K562 (cell line): ENCODE results near the gene OXSR1. TPM values are rescaled to one million over a fixed set of nuclear protein-coding genes. Genes with fewer than 3 reads are reported as not detected.
A peak's percentile ranks its signal among the peaks of the same experiment; 100 is the strongest.

Experiments
- ATAC-seq: fragments of 200-7000 bp; cut with Tn5 transposase; 3 replicates; pipeline ENCODE4 v1.9.1; 2020; ENCODE audit warnings: moderate library complexity
- BruUV-seq: library from RNA; stranded (reverse); fragments of 400-500 nt; replicated peaks from 2 replicates; lab custom pipeline; 2021; lab: Mats Ljungman, UMichigan
- CTCF ChIA-PET: fragments of 300-600 bp; formaldehyde crosslinking; extraction: SDS; loops from one replicate; lab custom pipeline; 2021; ENCODE audit warnings: low intra/inter-chr PET ratio; lab: Yijun Ruan, JAX
- POLR2A ChIA-PET: fragments of 300-600, 350-650 bp; sonication (Branson Sonifier 250); formaldehyde crosslinking; extraction: SDS; loops from one replicate; lab custom pipeline; 2021; ENCODE audit warnings: antibody characterized with exemption, inconsistent platforms; lab: Yijun Ruan, JAX
- DNase-seq, 4 experiments: peaks; one replicate each; pipeline versions ENCODE4 v3.0.0 to v3.0.0-alpha.2; 2011 to 2018; ENCODE audit warnings: low spot score in 3 of 4, mixed read lengths in 3 of 4; ENCODE audit errors: extremely low read depth in 1 of 4
- FAIRE-seq: peaks from 2 replicates; lab custom pipeline; 2011; peaks lifted over from hg19 to GRCh38; lab: Jason Lieb, UNC
- H2AFZ ChIP-seq: 2 replicates; pipeline ENCODE4 v1.6.0; 2011; ENCODE audit warnings: low read depth, low read length, control low read depth, inconsistent platforms
- H3K27ac ChIP-seq: fragments of 200-600 bp; 3 replicates; pipeline ENCODE4 v1.8.0; 2011; ENCODE audit warnings: low read depth, mild to moderate bottlenecking, control low read depth, inconsistent platforms, low read length, moderate library complexity, mixed read lengths; ENCODE audit errors: extremely low read depth
- H3K27me3 ChIP-seq, 2 experiments: fragments of 300-600 bp in 1 of 2; 2 replicates in 1 of 2; 3 replicates in 1 of 2; pipeline versions ENCODE4 v1.6.0 to v1.8.0; 2011; ENCODE audit warnings: inconsistent platforms in 2 of 2, low read length in 2 of 2, mild to moderate bottlenecking in 1 of 2, mixed read lengths in 1 of 2, moderate library complexity in 1 of 2; ENCODE audit not compliant: control insufficient read depth in 2 of 2, insufficient read depth in 2 of 2
- H3K36me3 ChIP-seq: fragments of 300-600 bp; 3 replicates; pipeline ENCODE4 v1.8.0; 2011; ENCODE audit warnings: mild to moderate bottlenecking, low read length, inconsistent platforms; ENCODE audit not compliant: control insufficient read depth, insufficient read depth
- H3K4me1 ChIP-seq, 2 experiments: fragments of 200-600 bp in 1 of 2; replicated peaks in 1 of 2; 2 replicates in 1 of 2; 3 replicates in 1 of 2; pipeline versions ENCODE4 v1.5.1 to v1.8.0; 2011; ENCODE audit warnings: inconsistent platforms in 2 of 2, low read length in 2 of 2, mild to moderate bottlenecking in 1 of 2, mixed read lengths in 1 of 2, moderate library complexity in 1 of 2; ENCODE audit not compliant: control insufficient read depth in 2 of 2, insufficient read depth in 2 of 2
- H3K4me2 ChIP-seq: 2 replicates; pipeline ENCODE4 v1.6.1; 2011; ENCODE audit warnings: low read length, control low read depth, inconsistent platforms, mixed read lengths; ENCODE audit not compliant: insufficient read depth
- H3K4me3 ChIP-seq: fragments of 200-600 bp; sonication (generic), shearing (Covaris generic); 2 replicates; pipeline ENCODE4 v1.5.1; 2016; ENCODE audit warnings: control low read depth, inconsistent platforms
- H3K79me2 ChIP-seq: fragments of 200-600 bp; 3 replicates; pipeline ENCODE4 v1.8.0; 2011; ENCODE audit warnings: low read length, inconsistent platforms; ENCODE audit not compliant: control insufficient read depth, insufficient read depth
- H3K9ac ChIP-seq, 2 experiments: 2 replicates each; pipeline versions ENCODE4 v1.6.0 to v1.6.1; 2011; ENCODE audit warnings: low read depth in 2 of 2, low read length in 2 of 2, control low read depth in 1 of 2, inconsistent platforms in 1 of 2, mild to moderate bottlenecking in 1 of 2, mixed read lengths in 1 of 2; ENCODE audit not compliant: insufficient read depth in 1 of 2
- H3K9me1 ChIP-seq: one replicate; pipeline ENCODE4 v1.6.0; 2011; ENCODE audit warnings: inconsistent platforms, mild to moderate bottlenecking, low read length, moderate library complexity; ENCODE audit not compliant: control insufficient read depth, insufficient read depth
- H3K9me3 ChIP-seq: replicated peaks from 2 replicates; pipeline ENCODE4 v1.5.1; 2011; ENCODE audit warnings: low read depth, low read length, inconsistent platforms; ENCODE audit not compliant: control insufficient read depth, insufficient read depth
- H4K20me1 ChIP-seq: replicated peaks from 2 replicates; pipeline ENCODE4 v1.6.1; 2011; ENCODE audit warnings: low read length, inconsistent platforms, mixed read lengths; ENCODE audit not compliant: control insufficient read depth, insufficient read depth
- HDAC2 ChIP-seq: fragments of 450-650 bp; IDR thresholded peaks from 2 replicates; pipeline ENCODE4 v1.6.1; 2016; ENCODE audit warnings: mild to moderate bottlenecking
- MAFG ChIP-seq: fragments of 450-650 bp; conservative IDR thresholded peaks from 2 replicates; pipeline ENCODE4 v1.6.1; 2016; ENCODE audit warnings: missing genetic modification characterization, missing compliant biosample characterization
- SETDB1 ChIP-seq: IDR thresholded peaks from one replicate; pipeline ENCODE4 v1.6.1; 2012; ENCODE audit warnings: low read length, control low read depth, inconsistent platforms
- SUPT5H ChIP-seq: fragments of 450-650 bp; IDR thresholded peaks from 2 replicates; pipeline ENCODE4 v1.6.1; 2016
- ZNF311 ChIP-seq: fragments of 250-450 bp; sonication (Bioruptor Pico); IDR thresholded peaks from 2 replicates; pipeline ENCODE4 v1.4.0; 2020; ENCODE audit warnings: mild to moderate bottlenecking, moderate library complexity
- ZNF316 ChIP-seq: fragments of 450-650 bp; IDR thresholded peaks from 2 replicates; pipeline ENCODE4 v1.6.1; 2016
- ZNF444 ChIP-seq: fragments of 250-450 bp; sonication (Bioruptor Pico); IDR thresholded peaks from 2 replicates; pipeline ENCODE4 v1.4.0; 2020; ENCODE audit warnings: mild to moderate bottlenecking, moderate library complexity
- WGBS: fragments of 100-300 bp; shearing (Covaris generic); methylation state at CpG from one replicate; pipeline ENCODE4 v1.1.6; 2016; ENCODE audit warnings: low coverage, mixed read lengths; ENCODE audit not compliant: insufficient coverage; ENCODE audit errors: missing lambda C conversion rate; 5-methylcytosine and 5-hydroxymethylcytosine counted together
- in situ Hi-C: fragments of 300-500 bp; cut with MboI; formaldehyde crosslinking; loops from 4 replicates; pipeline ENCODE4 v1.15.0; 2018; ENCODE audit warnings: inconsistent platforms, mixed read lengths
- intact Hi-C: fragments of 100-400 bp; cut with micrococcal nuclease; formaldehyde crosslinking; loops from 2 replicates; pipeline ENCODE4 v1.14.2; 2022
- polyA plus RNA-seq, 8 experiments: library from polyadenylated mRNA; depleted of rRNA in 4 of 8; stranded (reverse) in 5 of 8; unstranded in 3 of 8; fragments of >200 nt; fragmentation: Nextera tagmentation in 2 of 8; fragmentation: Illumina TruSeq in 1 of 8; extraction: Ambion mirVana in 2 of 8; extraction: Trizol in 1 of 8; gene quantifications; 2 replicates each; pipeline versions ENCODE4 v1.2.1 to v1.2.3, GENCODE V29; 2011 to 2014; ENCODE audit warnings: inconsistent platforms in 1 of 8, missing spikeins in 1 of 8
- total RNA-seq, 7 experiments: library from RNA; depleted of rRNA in 6 of 7; stranded (reverse); fragments of >200 nt in 6 of 7; fragmentation: Illumina TruSeq in 2 of 7; extraction: Trizol in 2 of 7; gene quantifications; 2 replicates each; pipeline versions ENCODE4 v1.2.1 to v1.2.3, GENCODE V29; 2011 to 2021; ENCODE audit warnings: low replicate concordance in 1 of 7
- TF ChIP-seq, protein P1 (sequence below): fragments of 250-450 bp; sonication (Bioruptor Pico); IDR thresholded peaks from 2 replicates; pipeline ENCODE4 v1.6.1; 2021; ENCODE audit warnings: mild to moderate bottlenecking

OXSR1 gene
- total and polyA plus RNA-seq, 9 of the 15 experiments (the other 6 are each of a cell fraction or from before 2014, with no cell fraction given) = 15.7 to 87.6 (median 48.7) TPM

DNA sequence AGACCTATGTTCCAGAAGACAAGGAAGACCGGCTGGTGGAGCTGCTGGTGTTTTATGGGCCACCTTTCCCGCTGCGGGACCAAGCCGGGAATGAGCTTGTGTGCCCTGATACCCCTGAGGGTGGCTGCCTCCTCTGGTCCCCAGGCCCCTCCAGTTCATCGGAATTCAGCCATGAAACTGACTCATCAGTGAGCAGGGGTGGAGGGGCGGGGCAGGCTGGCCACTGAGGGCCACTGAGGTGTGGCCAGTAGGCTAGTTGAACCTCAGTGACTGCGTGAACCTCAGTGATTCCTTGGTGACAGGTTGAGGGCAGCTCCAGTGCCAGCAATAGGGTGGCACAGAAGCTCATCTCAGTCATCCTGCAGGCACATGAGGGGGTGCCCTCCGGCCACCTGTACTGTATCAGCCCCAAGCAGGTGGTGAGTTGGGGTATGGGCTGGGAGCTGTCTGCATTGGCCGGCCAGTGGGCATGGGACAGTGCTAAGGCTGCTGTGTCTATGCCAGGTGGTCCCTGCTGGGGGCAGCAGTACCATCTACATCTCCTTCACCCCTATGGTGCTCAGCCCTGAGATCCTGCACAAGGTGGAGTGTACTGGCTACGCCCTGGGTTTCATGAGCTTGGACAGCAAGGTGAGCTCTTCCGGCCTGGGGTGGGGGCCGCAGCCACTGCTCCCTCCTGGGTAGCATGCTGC lies 48.7 kb upstream of the OXSR1 start (continued):
- TF ChIP-seq MAFG (tag) = no peak
- TF ChIP-seq SUPT5H = 0 out of 2 replicates have a peak, but pooled peaks have one; percentile 20
- TF ChIP-seq HDAC2 = no peak
- no peak for TF ChIP-seq SETDB1
- no peak for TF ChIP-seq ZNF316
- TF ChIP-seq, protein P1, sequence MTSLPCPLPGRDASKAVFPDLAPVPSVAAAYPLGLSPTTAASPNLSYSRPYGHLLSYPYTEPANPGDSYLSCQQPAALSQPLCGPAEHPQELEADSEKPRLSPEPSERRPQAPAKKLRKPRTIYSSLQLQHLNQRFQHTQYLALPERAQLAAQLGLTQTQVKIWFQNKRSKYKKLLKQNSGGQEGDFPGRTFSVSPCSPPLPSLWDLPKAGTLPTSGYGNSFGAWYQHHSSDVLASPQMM = no peak

DNA sequence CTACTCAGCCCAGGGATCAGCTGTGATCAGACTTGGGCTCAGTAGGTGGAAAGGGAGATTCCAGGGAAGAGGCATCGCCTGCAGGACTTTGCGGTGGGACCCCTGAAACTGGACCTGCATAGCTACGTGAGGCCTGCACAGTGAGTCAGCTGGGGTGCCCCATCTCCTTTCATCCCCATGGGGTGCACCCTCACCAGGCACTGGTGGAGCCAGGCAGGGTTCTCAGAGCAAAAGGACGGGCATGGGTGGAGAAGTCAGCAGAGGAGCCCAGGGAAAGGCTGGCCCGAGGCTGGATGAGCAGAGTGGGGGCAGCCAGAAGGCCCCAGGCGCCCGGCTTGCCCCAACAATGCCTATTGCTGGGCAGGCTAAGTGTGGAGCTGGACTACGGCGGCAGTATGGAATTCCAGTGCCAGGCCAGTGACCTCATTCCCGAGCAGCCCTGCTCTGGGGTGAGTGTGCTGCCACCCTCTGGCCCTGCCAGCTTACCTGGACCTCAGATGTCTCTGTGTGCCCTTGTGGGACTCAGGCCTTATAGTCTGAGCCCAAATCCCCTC lies 48.1 kb upstream of the OXSR1 start:
- H3K27me3 ChIP-seq = peaks cover 6 to 31% of the 10 kb centered on the region in 2 experiments; a peak in 3 of 5 replicates
- in situ Hi-C loops (loop anchor here (5.0 kb wide), 1 partner anchor 535 kb away; no protein-coding TSS in a partner anchor), intact Hi-C loops (loop anchor here (5.0 kb wide), 3 partner anchors 145 to 365 kb away; partner anchors contain the start of gene XYLB)
- FAIRE-seq (no peak), DNase-seq (no peak), ATAC-seq (no peak)
- ChIA-PET POLR2A (interaction anchor here (0.6 to 2.0 kb wide), 9 partner anchors 10 to 167 kb away, joined by 3 to 5 read pairs (median 3); partner anchors contain the start of gene ACAA1), CTCF (interaction anchor here (0.8 kb wide), 1 partner anchor 229 kb away, joined by 3 read pairs; the partner anchor contains the start of gene XYLB)
- no peaks in the 10 kb centered on the region for H3K79me2 ChIP-seq
- no peak for TF ChIP-seq ZNF444 (CRISPR knock-in tag)
- no peak for TF ChIP-seq ZNF311
- TF ChIP-seq SUPT5H = 0 out of 2 replicates have a peak, but pooled peaks have one; percentile 9
- peaks cover 0 to 30% of the 10 kb centered on the region in 2 experiments; a peak in 3 of 5 replicates for H3K4me1 ChIP-seq
- no peaks in the 10 kb centered on the region for H3K9me3 ChIP-seq
- no peak overlapping the region for H2AFZ ChIP-seq
- peaks cover 21% of the 10 kb centered on the region for H4K20me1 ChIP-seq
- H3K27ac ChIP-seq = no peak overlapping the region
- no peak overlapping the region for H3K4me2 ChIP-seq
- BruUV-seq = no TSS peak
- peak overlapping the region in 1 of 2 experiments; percentile 2; a peak in 2 of 4 replicates for H3K9ac ChIP-seq
- WGBS = 74% methylated on average over 10 of the region's 10 CpGs
- no peaks in the 10 kb centered on the region for H3K9me1 ChIP-seq
- H3K4me3 ChIP-seq = no peak overlapping the region
- peaks cover 15% of the 10 kb centered on the region; the same call in 1 of the 3 replicates for H3K36me3 ChIP-seq
